GM12878 (cell line): ENCODE measurements around the gene PHACTR1. TPM values are rescaled to one million over a fixed set of nuclear protein-coding genes. Genes with fewer than 3 reads are reported as not detected.
A peak's percentile ranks its signal among the peaks of the same experiment; 100 is the strongest.

ENCODE experiments used
- ATAC-seq: fragments of 200-7000 bp; cut with Tn5 transposase; 3 replicates; pipeline ENCODE4 v1.9.1; 2020; ENCODE audit warnings: mild to moderate bottlenecking, moderate library complexity
- BruUV-seq: library from RNA; stranded (reverse); fragments of 400-500 nt; replicated peaks from 2 replicates; lab custom pipeline; 2021; lab: Mats Ljungman, UMichigan
- CTCF ChIA-PET: fragments of 300-600 bp; sonication (Branson Sonifier 250); formaldehyde crosslinking; extraction: SDS; loops from one replicate; lab custom pipeline; 2021; ENCODE audit warnings: inconsistent platforms; lab: Yijun Ruan, JAX
- POLR2A ChIA-PET: fragments of 350-600 bp; formaldehyde crosslinking; extraction: SDS; loops from one replicate; lab custom pipeline; 2021; ENCODE audit warnings: inconsistent platforms; lab: Charles Lee
- RAD21 ChIA-PET: fragments of 300-600 bp; sonication (Branson Sonifier 250); formaldehyde crosslinking; loops from one replicate; lab custom pipeline; 2023; ENCODE audit warnings: antibody characterized with exemption; ENCODE audit not compliant: unreplicated experiment; lab: Charles Lee
- SMC1A ChIA-PET: fragments of 300-600 bp; sonication (Branson Sonifier 250); formaldehyde crosslinking; loops from one replicate; lab custom pipeline; 2023; ENCODE audit not compliant: unreplicated experiment, uncharacterized antibody; lab: Charles Lee
- DNase-seq: peaks from one replicate; pipeline ENCODE4 v3.0.0-alpha.2; 2011; ENCODE audit warnings: low read depth, low spot score
- FAIRE-seq: peaks from 3 replicates; lab custom pipeline; 2011; peaks lifted over from hg19 to GRCh38; lab: Jason Lieb, UNC
- H2AFZ ChIP-seq: 2 replicates; pipeline ENCODE4 v1.6.0; 2011; ENCODE audit warnings: low read depth, low read length, control low read depth; ENCODE audit not compliant: control insufficient read depth
- H3K27ac ChIP-seq: 2 replicates; pipeline ENCODE4 v1.5.1; 2011; ENCODE audit warnings: control low read depth; ENCODE audit not compliant: control insufficient read depth, insufficient read depth
- H3K27me3 ChIP-seq, 2 experiments: replicated peaks in 1 of 2; 2 replicates each; pipeline versions ENCODE4 v1.6.0 to v1.6.1; 2011; ENCODE audit warnings: low read length in 1 of 2; ENCODE audit not compliant: control insufficient read depth in 2 of 2, insufficient read depth in 2 of 2
- H3K36me3 ChIP-seq, 2 experiments: 2 replicates each; pipeline ENCODE4 v1.5.1; 2011; ENCODE audit warnings: low read length in 1 of 2; ENCODE audit not compliant: control insufficient read depth in 2 of 2, insufficient read depth in 2 of 2
- H3K4me1 ChIP-seq: 2 replicates; pipeline ENCODE4 v1.6.1; 2011; ENCODE audit warnings: mild to moderate bottlenecking, low read length, moderate library complexity, mixed read lengths; ENCODE audit not compliant: control insufficient read depth, insufficient read depth
- H3K4me2 ChIP-seq: 2 replicates; pipeline ENCODE4 v1.6.0; 2011; ENCODE audit warnings: control low read depth; ENCODE audit not compliant: control insufficient read depth, insufficient read depth
- H3K4me3 ChIP-seq: fragments of 200-600 bp; sonication (generic); 2 replicates; pipeline ENCODE4 v1.5.1; 2016
- H3K79me2 ChIP-seq: 2 replicates; pipeline ENCODE4 v1.6.0; 2011; ENCODE audit warnings: low read length; ENCODE audit not compliant: control insufficient read depth, insufficient read depth
- H3K9ac ChIP-seq: 2 replicates; pipeline ENCODE4 v1.8.0; 2011; ENCODE audit warnings: low read length, control low read depth, mixed read lengths; ENCODE audit not compliant: control insufficient read depth, insufficient read depth
- H3K9me3 ChIP-seq: replicated peaks from 3 replicates; pipeline ENCODE4 v1.5.1; 2011; ENCODE audit warnings: mild to moderate bottlenecking, low read length; ENCODE audit not compliant: control insufficient read depth, insufficient read depth
- H4K20me1 ChIP-seq: 2 replicates; pipeline ENCODE4 v1.6.0; 2011; ENCODE audit not compliant: control insufficient read depth, insufficient read depth
- CBFB ChIP-seq: IDR thresholded peaks from 2 replicates; pipeline ENCODE4 v1.6.1; 2016; ENCODE audit warnings: antibody characterized with exemption, low read depth
- CBX5 ChIP-seq: sonication (generic); IDR thresholded peaks from 2 replicates; pipeline ENCODE4 v1.6.1; 2016; ENCODE audit warnings: low read depth, moderate library complexity, mild to moderate bottlenecking, inconsistent platforms
- CHD4 ChIP-seq: fragments of 200-600 bp; sonication (generic); IDR thresholded peaks from 2 replicates; pipeline ENCODE4 v1.6.1; 2016; ENCODE audit warnings: mild to moderate bottlenecking
- CREM ChIP-seq: IDR thresholded peaks from 2 replicates; pipeline ENCODE4 v1.6.1; 2014; ENCODE audit warnings: antibody characterized with exemption, low read depth
- E2F4 ChIP-seq: IDR thresholded peaks from 2 replicates; pipeline ENCODE4 v1.6.1; 2012; ENCODE audit warnings: low read depth, low read length, improper control_type of control experiment
- EED ChIP-seq: sonication (generic); IDR thresholded peaks from 2 replicates; pipeline ENCODE4 v1.6.1; 2016; ENCODE audit warnings: antibody characterized with exemption, low read depth
- GABPA ChIP-seq: IDR thresholded peaks from 2 replicates; pipeline ENCODE4 v1.6.1; 2014; ENCODE audit warnings: antibody characterized with exemption, low read depth, mild to moderate bottlenecking, inconsistent platforms
- HDGF ChIP-seq: fragments of 450-650 bp; IDR thresholded peaks from 2 replicates; pipeline ENCODE4 v1.6.1; 2016; ENCODE audit warnings: antibody characterized with exemption
- MEF2A ChIP-seq: IDR thresholded peaks from 2 replicates; pipeline ENCODE4 v1.6.1; 2011; ENCODE audit warnings: low read depth, mild to moderate bottlenecking, low read length, moderate library complexity; ENCODE audit not compliant: insufficient read depth
- NFIC ChIP-seq: IDR thresholded peaks from 2 replicates; pipeline ENCODE4 v1.6.1; 2012; ENCODE audit warnings: low read depth, mild to moderate bottlenecking, inconsistent platforms, low read length, moderate library complexity
- NFYB ChIP-seq: IDR thresholded peaks from 2 replicates; pipeline ENCODE4 v1.6.1; 2011; ENCODE audit warnings: low read depth, mild to moderate bottlenecking, low read length, improper control_type of control experiment, moderate library complexity; ENCODE audit not compliant: insufficient read depth
- NR2F1 ChIP-seq: fragments of 450-650 bp; conservative IDR thresholded peaks from 2 replicates; pipeline ENCODE4 v1.6.1; 2017; ENCODE audit warnings: mild to moderate bottlenecking
- POLR2A ChIP-seq: IDR thresholded peaks from 2 replicates; pipeline ENCODE4 v1.6.1; 2011; ENCODE audit warnings: low read depth, mild to moderate bottlenecking, low read length
- POLR2AphosphoS2 ChIP-seq: IDR thresholded peaks from 2 replicates; pipeline ENCODE4 v1.6.1; 2011; ENCODE audit warnings: low read depth, mild to moderate bottlenecking, low read length, improper control_type of control experiment, moderate library complexity
- RAD21 ChIP-seq: IDR thresholded peaks from 2 replicates; pipeline ENCODE4 v1.6.1; 2011; ENCODE audit warnings: mild to moderate bottlenecking, low read depth, low read length, moderate library complexity; ENCODE audit not compliant: insufficient read depth
- RELA ChIP-seq: fragments of 450-650 bp; IDR thresholded peaks from 2 replicates; pipeline ENCODE4 v1.8.0; 2014; ENCODE audit warnings: borderline replicate concordance; ENCODE audit not compliant: partially characterized antibody
- SIN3A ChIP-seq: IDR thresholded peaks from 2 replicates; pipeline ENCODE4 v1.6.1; 2012; ENCODE audit warnings: low read depth, low read length, improper control_type of control experiment
- STAT3 ChIP-seq: IDR thresholded peaks from 2 replicates; pipeline ENCODE4 v1.6.1; 2011; ENCODE audit warnings: low read depth, low read length, improper control_type of control experiment
- TARDBP ChIP-seq: IDR thresholded peaks from 2 replicates; pipeline ENCODE4 v1.6.1; 2016; ENCODE audit warnings: borderline replicate concordance
- TCF12 ChIP-seq: IDR thresholded peaks from 2 replicates; pipeline ENCODE4 v1.6.1; 2011; ENCODE audit warnings: low read depth, mild to moderate bottlenecking, low read length
- TCF7 ChIP-seq: IDR thresholded peaks from 2 replicates; pipeline ENCODE4 v1.6.1; 2014; ENCODE audit warnings: antibody characterized with exemption, borderline replicate concordance
- USF2 ChIP-seq: IDR thresholded peaks from 2 replicates; pipeline ENCODE4 v1.6.1; 2011; ENCODE audit warnings: low read depth, low read length, improper control_type of control experiment, borderline replicate concordance
- ZNF622 ChIP-seq: fragments of 450-650 bp; IDR thresholded peaks from 2 replicates; pipeline ENCODE4 v1.6.1; 2017; ENCODE audit warnings: mild to moderate bottlenecking, inconsistent platforms
- WGBS: methylation state at CpG from one replicate; pipeline ENCODE4 v1.1.6; 2016; ENCODE audit warnings: low lambda C conversion rate; ENCODE audit not compliant: insufficient replicate concordance, insufficient coverage; ENCODE audit errors: missing lambda C conversion rate; 5-methylcytosine and 5-hydroxymethylcytosine counted together
- in situ Hi-C: fragments of 300-500 bp; cut with MboI; formaldehyde crosslinking; loops from 9 replicates; pipeline ENCODE4 v1.14.3; 2018; ENCODE audit warnings: mixed read lengths
- intact Hi-C: fragments of 100-400 bp; cut with micrococcal nuclease; formaldehyde crosslinking; loops from one replicate; pipeline ENCODE4 v1.14.2; 2022; ENCODE audit not compliant: unreplicated experiment
- polyA plus RNA-seq, 11 experiments: library from polyadenylated mRNA; depleted of rRNA in 4 of 11; unstranded in 6 of 11; stranded (reverse) in 5 of 11; fragments of >200 nt; fragmentation: Nextera tagmentation in 4 of 11; fragmentation: Illumina TruSeq in 1 of 11; extraction: Ambion mirVana in 4 of 11; extraction: Trizol in 1 of 11; gene quantifications; 1 replicate in 1 of 11; 2 replicates in 10 of 11; pipeline versions ENCODE4 v1.2.1 to v1.2.3, GENCODE V29; 2011 to 2016; ENCODE audit warnings: inconsistent platforms in 2 of 11, missing spikeins in 2 of 11, low read depth in 1 of 11
- total RNA-seq, 4 experiments: library from RNA; depleted of rRNA in 3 of 4; stranded (reverse); fragments of >200 nt in 3 of 4; fragmentation: Illumina TruSeq in 1 of 4; extraction: Trizol in 1 of 4; gene quantifications; 2 replicates each; pipeline versions ENCODE4 v1.2.1 to v1.2.3, GENCODE V29; 2013 to 2021
- TF ChIP-seq, protein P1 (sequence below): IDR thresholded peaks from 2 replicates; pipeline ENCODE4 v1.6.1; 2012; ENCODE audit warnings: low read depth, low read length, improper control_type of control experiment

The PHACTR1 gene
- total and polyA plus RNA-seq, 10 of the 15 experiments (the other 5 are each of a cell fraction or from before 2014, with no cell fraction given): 34.2 to 94.6 (median 62.3) TPM

DNA sequence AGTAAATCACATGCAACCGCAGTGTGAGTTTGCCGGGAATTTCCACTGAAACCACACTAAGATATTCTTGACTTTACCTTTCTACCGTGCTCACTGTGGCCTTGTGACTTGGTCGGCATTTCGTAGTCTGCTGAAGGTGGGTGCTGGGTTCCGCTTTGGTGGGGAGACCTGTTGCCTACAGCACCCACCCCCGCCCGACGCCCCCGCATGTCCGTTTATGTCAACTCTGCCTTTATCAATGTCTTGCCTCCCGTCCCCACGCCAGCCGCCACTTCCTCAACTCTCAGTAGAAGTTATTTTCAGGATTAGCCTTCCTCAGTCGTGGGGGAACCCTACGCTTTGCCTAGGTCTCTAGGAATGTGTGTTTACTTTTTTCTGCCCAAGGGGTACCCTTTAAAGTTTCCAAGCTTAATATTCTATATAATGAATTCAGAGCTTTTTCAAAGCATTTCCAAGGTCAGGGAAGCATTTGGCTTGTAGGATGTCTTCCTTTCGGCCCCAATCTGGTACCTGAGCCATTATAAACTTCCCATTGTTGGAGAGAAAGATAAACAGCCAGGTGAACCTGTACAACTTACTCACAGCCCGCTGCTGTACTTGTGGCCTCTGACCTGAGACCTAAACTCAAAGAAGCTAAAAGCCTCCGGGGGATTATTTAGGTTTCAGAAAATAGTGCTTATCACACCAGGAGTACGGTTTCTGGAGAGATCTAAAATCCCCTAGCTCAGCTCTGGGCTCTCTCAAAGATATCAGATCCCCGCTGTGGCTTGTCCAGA is 557.6 kb downstream of the PHACTR1 start:
- Histone ChIP-seq H3K27me3 (no peaks in the 10 kb centered on the region; a peak in 1 of 4 replicates), H3K4me1 (peaks cover 26% of the 10 kb centered on the region), H3K4me2 (peak overlapping the region; percentile 74), H3K36me3 (peaks cover 3 to 7% of the 10 kb centered on the region in 2 experiments; a peak in 3 of 4 replicates), H3K4me3 (peak overlapping the region; percentile 82), H2AFZ (peak overlapping the region; percentile 18; the same call in 1 of the 2 replicates), H3K9me3 (no peaks in the 10 kb centered on the region), H4K20me1 (no peaks in the 10 kb centered on the region; the same call in 1 of the 2 replicates), H3K79me2 (peaks cover 58% of the 10 kb centered on the region), H3K9ac (peak overlapping the region; percentile 84), H3K27ac (peak overlapping the region; percentile 90)
- ChIA-PET POLR2A (interaction anchor here (0.5 to 5.4 kb wide), 14 partner anchors 11 to 1022 kb away, joined by 3 to 37 read pairs (median 8); partner anchors contain the start of genes NOL7 and TBC1D7), SMC1A (interaction anchor here (0.6 to 8.5 kb wide), 21 partner anchors 9 to 154 kb away, joined by 3 to 114 read pairs (median 7); partner anchors contain the start of gene TBC1D7), RAD21 (interaction anchor here (1.0 to 9.8 kb wide), 17 partner anchors 10 to 301 kb away, joined by 3 to 116 read pairs (median 7); partner anchors contain the start of genes SIRT5 and TBC1D7), CTCF (interaction anchor here (0.6 to 7.0 kb wide), 18 partner anchors 10 to 301 kb away, joined by 3 to 108 read pairs (median 6); partner anchors contain the start of gene TBC1D7)
- DNase-seq: peak; percentile 83
- BruUV-seq: no TSS peak
- in situ Hi-C loops (no loop called here), intact Hi-C loops (loop anchor here (1.0 to 2.0 kb wide), 3 partner anchors 29 to 55 kb away; partner anchors contain the start of gene TBC1D7)
- peak; percentile 62 for FAIRE-seq
- 3% methylated on average over 21 of the region's 21 CpGs for WGBS
- ATAC-seq: peak; percentile 63
- TF ChIP-seq POLR2A (peak; percentile 75), STAT3 (peak; percentile 77), CREM (peak; percentile 88), E2F4 (no peak), CBFB (peak; percentile 83), NFIC (peak; percentile 75; the same call in 1 of the 2 replicates), TCF7 (no peak), CHD4 (no peak), POLR2AphosphoS2 (peak; percentile 80), MEF2A (peak; percentile 84; the same call in 1 of the 2 replicates), EED (0 out of 2 replicates have a peak, but pooled peaks have one; percentile 42), ZNF622 (no peak), GABPA (no peak), SIN3A (no peak), NFYB (no peak), RELA (peak; percentile 97), HDGF (no peak), CBX5 (no peak), NR2F1 (peak; percentile 63), USF2 (no peak; the same call in 1 of the 2 replicates), TCF12 (peak; percentile 47; the same call in 1 of the 2 replicates), TARDBP (peak; percentile 43; the same call in 1 of the 2 replicates), RAD21 (no peak)
- TF ChIP-seq, protein P1, sequence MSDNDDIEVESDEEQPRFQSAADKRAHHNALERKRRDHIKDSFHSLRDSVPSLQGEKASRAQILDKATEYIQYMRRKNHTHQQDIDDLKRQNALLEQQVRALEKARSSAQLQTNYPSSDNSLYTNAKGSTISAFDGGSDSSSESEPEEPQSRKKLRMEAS: peak; percentile 64
